ENCODE results near the gene PSORS1C2. TPM values are rescaled to one million over a fixed set of nuclear protein-coding genes. Genes with fewer than 3 reads are reported as not detected.

PSORS1C2 gene
- total RNA-seq, 4 donors from 2014 or later, result not detected

DNA sequence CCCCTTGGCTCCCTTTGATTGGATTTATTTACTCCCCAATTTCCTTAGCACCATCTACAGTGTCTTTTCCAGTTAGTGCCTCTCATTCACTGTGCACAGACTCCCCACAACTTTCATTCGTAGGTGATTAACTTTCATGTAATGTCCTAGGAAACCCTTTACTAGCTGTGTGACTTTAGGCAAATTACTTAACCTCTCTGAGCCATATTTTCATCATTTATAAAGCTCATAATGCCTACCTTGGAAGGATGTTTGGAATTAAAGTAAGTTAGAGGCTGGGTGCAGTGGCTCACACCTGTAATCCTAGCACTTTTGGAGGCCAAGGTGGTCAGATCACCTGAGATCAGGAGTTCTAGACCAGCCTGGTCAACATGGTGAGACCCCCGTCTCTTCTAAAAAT, 46.6 kb downstream of the PSORS1C2 start:
- Histone ChIP-seq H3K27ac (no peak overlapping the region), H3K36me3 (no peaks in the 10 kb centered on the region), H3K9me3 (no peaks in the 10 kb centered on the region), H3K27me3 (no peaks in the 10 kb centered on the region), H3K4me3 (replicated peaks in 1 of 3) (no peak overlapping the region), H3K4me1 (peaks cover 0 to 6% of the 10 kb centered on the region in 2 donors)
- intact Hi-C loops (cut with DNase I), result no loop called here
- 91 to 96% methylated on average over 2 of the region's 2 CpGs for WGBS, 2 donors
- no peak for TF ChIP-seq POLR2A (IDR thresholded peaks at IDR 0.05)
- TF ChIP-seq, protein P1, sequence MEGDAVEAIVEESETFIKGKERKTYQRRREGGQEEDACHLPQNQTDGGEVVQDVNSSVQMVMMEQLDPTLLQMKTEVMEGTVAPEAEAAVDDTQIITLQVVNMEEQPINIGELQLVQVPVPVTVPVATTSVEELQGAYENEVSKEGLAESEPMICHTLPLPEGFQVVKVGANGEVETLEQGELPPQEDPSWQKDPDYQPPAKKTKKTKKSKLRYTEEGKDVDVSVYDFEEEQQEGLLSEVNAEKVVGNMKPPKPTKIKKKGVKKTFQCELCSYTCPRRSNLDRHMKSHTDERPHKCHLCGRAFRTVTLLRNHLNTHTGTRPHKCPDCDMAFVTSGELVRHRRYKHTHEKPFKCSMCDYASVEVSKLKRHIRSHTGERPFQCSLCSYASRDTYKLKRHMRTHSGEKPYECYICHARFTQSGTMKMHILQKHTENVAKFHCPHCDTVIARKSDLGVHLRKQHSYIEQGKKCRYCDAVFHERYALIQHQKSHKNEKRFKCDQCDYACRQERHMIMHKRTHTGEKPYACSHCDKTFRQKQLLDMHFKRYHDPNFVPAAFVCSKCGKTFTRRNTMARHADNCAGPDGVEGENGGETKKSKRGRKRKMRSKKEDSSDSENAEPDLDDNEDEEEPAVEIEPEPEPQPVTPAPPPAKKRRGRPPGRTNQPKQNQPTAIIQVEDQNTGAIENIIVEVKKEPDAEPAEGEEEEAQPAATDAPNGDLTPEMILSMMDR (IDR thresholded peaks at IDR 0.05), result no peak
- no peak for DNase-seq

DNA sequence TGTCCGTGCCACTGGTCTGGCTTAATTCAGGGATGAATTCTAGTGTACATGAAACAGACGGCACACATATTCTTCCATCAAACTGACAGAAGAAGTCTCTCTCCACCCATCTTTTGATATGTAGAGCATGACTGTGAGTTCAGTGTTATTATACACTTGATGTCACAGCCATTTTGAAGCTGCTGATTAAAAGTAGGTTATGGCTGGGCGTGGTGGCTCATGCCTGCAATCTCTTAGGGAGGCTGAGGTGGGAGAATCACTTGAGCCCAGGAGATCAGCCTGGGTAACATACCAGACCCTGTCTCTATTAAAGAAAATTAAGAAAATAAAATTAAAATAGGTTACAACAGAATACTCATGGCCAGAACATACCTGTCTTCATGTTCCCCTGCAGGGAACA, 47.2 kb downstream of the PSORS1C2 start:
- H3K4me1 ChIP-seq, result peaks cover 0 to 9% of the 10 kb centered on the region in 2 donors
- H3K4me3 ChIP-seq (replicated peaks in 1 of 3), result no peak overlapping the region
- H3K27me3 ChIP-seq, result no peaks in the 10 kb centered on the region
- WGBS, 2 donors, result 42 to 62% methylated on average over 3 of the region's 3 CpGs
- intact Hi-C loops (cut with DNase I), result no loop called here
- no peaks in the 10 kb centered on the region for H3K9me3 ChIP-seq
- no peaks in the 10 kb centered on the region for H3K36me3 ChIP-seq
- DNase-seq, result no peak
- TF ChIP-seq, protein P1 (IDR thresholded peaks at IDR 0.05), result no peak
- no peak for TF ChIP-seq POLR2A (IDR thresholded peaks at IDR 0.05)
- no peak overlapping the region for H3K27ac ChIP-seq

DNA sequence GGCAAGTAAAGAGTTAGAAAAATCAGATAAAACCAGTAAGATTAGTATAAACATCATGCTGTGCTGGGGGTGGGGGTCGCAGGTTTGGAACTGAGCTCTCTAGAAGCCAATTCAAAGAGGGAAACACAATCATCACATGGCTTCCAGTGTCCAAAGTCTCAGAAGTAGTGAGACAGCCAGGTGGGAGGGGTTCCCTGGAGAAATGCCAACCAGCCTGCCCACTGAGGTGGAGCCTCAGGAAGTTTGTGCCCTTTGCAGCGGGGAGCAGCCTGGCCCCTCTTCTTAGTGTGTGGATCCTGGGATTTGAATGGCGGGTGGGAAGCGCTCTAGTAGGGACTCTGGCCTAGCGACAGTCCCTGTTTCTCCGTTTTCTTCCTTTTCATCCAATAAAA, 47.9 kb downstream of the PSORS1C2 start:
- Histone ChIP-seq H3K27ac (no peak overlapping the region), H3K36me3 (no peaks in the 10 kb centered on the region), H3K4me3 (replicated peaks in 1 of 3) (no peak overlapping the region), H3K4me1 (peaks cover 0 to 9% of the 10 kb centered on the region in 2 donors), H3K27me3 (no peaks in the 10 kb centered on the region), H3K9me3 (no peaks in the 10 kb centered on the region)
- TF ChIP-seq, protein P1 (IDR thresholded peaks at IDR 0.05), result no peak
- no peak for TF ChIP-seq POLR2A (IDR thresholded peaks at IDR 0.05)
- intact Hi-C loops (cut with DNase I), result no loop called here
- DNase-seq, result no peak
- 87 to 93% methylated on average over 6 of the region's 6 CpGs for WGBS, 2 donors

DNA sequence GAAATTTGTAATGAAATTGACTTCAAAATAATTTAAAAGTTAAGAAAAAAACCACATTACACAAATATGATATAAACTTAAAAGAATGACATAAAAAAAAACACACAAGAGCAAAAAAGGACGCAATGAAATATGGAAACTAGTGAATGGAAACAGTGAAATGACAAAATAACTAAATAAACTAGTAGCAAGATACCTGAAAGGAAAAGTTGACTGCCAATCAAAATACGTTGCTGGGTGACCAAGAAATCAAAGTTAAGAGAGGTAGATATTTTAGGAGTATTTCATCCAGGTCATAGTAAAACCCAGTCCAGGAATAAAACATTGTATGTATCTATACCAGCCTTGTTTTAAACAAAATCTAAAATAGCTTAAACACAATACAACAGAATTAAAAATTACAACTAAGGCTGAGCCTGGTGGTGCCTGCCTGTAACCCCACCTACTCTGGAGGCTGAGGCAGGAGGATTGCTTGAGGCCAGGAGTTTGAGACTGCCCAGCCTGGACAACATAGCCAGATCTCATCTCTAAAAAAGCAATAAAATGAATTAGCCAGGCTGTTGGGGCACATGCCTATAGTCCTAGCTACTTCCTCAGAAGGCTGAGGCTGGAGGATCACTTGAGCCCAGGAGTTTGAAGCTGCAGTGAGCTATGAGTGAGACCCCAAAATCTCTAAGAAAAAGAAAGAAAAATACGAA, 48.4 kb downstream of the PSORS1C2 start:
- peaks cover 0 to 9% of the 10 kb centered on the region in 2 donors for H3K4me1 ChIP-seq
- no peak overlapping the region for H3K4me3 ChIP-seq (replicated peaks in 1 of 3)
- no peaks in the 10 kb centered on the region for H3K27me3 ChIP-seq
- intact Hi-C loops (cut with DNase I), result no loop called here
- no peak for DNase-seq
- TF ChIP-seq, protein P1 (IDR thresholded peaks at IDR 0.05), result no peak
- no peak for TF ChIP-seq POLR2A (IDR thresholded peaks at IDR 0.05)
- H3K27ac ChIP-seq, result no peak overlapping the region
- WGBS, 2 donors, result 94% methylated on average over 3 of the region's 3 CpGs
- H3K36me3 ChIP-seq, result no peaks in the 10 kb centered on the region
- no peaks in the 10 kb centered on the region for H3K9me3 ChIP-seq

Small RNA genes within 50 kb of the gene (small RNA-seq; reads per million reads assigned to genes)
- gene POLR2LP1, result not detected

Other genes with a start within 250 kb of the PSORS1C2 start
- 10 to 100 TPM in 3 of 4 donors, 1 to 10 TPM in 1; 9.5 to 34.4 (median 18.2) TPM for gene GTF2H4, start 230.9 kb downstream of the PSORS1C2 start, total RNA-seq
- gene VARS2, start 224.8 kb downstream of the PSORS1C2 start, total RNA-seq, result 10 to 100 TPM; 17.3 to 36.4 (median 30.6) TPM
- 1 to 10 TPM in 1 of 4 donors, not detected in 3; 3.5 TPM for gene SFTA2, start 206.9 kb downstream of the PSORS1C2 start, total RNA-seq
- gene MUCL3, start 198.1 kb downstream of the PSORS1C2 start, total RNA-seq, result not detected
- not detected for gene MUC21, start 155.3 kb downstream of the PSORS1C2 start, total RNA-seq
- gene MUC22, start 128.6 kb downstream of the PSORS1C2 start, total RNA-seq, result not detected
- gene C6orf15, start 26.5 kb downstream of the PSORS1C2 start, total RNA-seq, result not detected
- 1 to 10 TPM; 1.6 to 3.8 (median 2.4) TPM for gene PSORS1C1, start 24.3 kb downstream of the PSORS1C2 start, total RNA-seq
- gene CDSN, start 18.6 kb downstream of the PSORS1C2 start, total RNA-seq, result under 1 TPM in 1 of 4 donors, not detected in 3; 0.34 TPM
- gene CCHCR1, start 18.7 kb upstream of the PSORS1C2 start, total RNA-seq, result 10 to 100 TPM; 15.8 to 20.0 (median 17.0) TPM
- gene TCF19, start 19.5 kb upstream of the PSORS1C2 start, total RNA-seq, result 1 to 10 TPM; 1.2 to 4.9 (median 3.2) TPM
- gene POU5F1, start 31.6 kb upstream of the PSORS1C2 start, total RNA-seq, result 1 to 10 TPM in 1 of 4 donors, not detected in 3; 1.0 TPM
- 100 to 1,000 TPM; 170 to 540 (median 399) TPM for gene HLA-C, start 133.0 kb upstream of the PSORS1C2 start, total RNA-seq
- 1,000 to 10,000 TPM in 1 of 4 donors, 100 to 1,000 TPM in 3; 328 to 1,292 (median 594) TPM for gene HLA-B, start 218.1 kb upstream of the PSORS1C2 start, total RNA-seq